Endothelial cell of umbilical vein (primary cell): ENCODE measurements around the gene FAAH. TPM values are rescaled to one million over a fixed set of nuclear protein-coding genes. Genes with fewer than 3 reads are reported as not detected.

Experiments used
- BruUV-seq: library from RNA; stranded (reverse); fragments of 400-500 nt; replicated peaks from 2 replicates; lab custom pipeline; 2021; lab: Mats Ljungman, UMichigan
- CTCF ChIA-PET: fragments of 300-600, 350-600 bp; sonication (Branson Sonifier 250); formaldehyde crosslinking; loops from one replicate; lab custom pipeline; 2021; ENCODE audit warnings: antibody characterized with exemption, inconsistent platforms; lab: Charles Lee
- POLR2A ChIA-PET: fragments of 300-600, 350-600 bp; sonication (Branson Sonifier 250); formaldehyde crosslinking; loops from one replicate; lab custom pipeline; 2021; ENCODE audit warnings: antibody characterized with exemption, inconsistent platforms; lab: Charles Lee
- DNase-seq: peaks from one replicate; pipeline ENCODE4 v3.0.0-alpha.2; 2011; ENCODE audit warnings: low read depth, low spot score
- FAIRE-seq: peaks from 2 replicates; lab custom pipeline; 2011; peaks lifted over from hg19 to GRCh38; lab: Jason Lieb, UNC
- H2AFZ ChIP-seq: 2 replicates; pipeline ENCODE4 v1.6.0; 2012; ENCODE audit warnings: low read depth, low read length, control low read depth, inconsistent platforms
- H3K27ac ChIP-seq: 2 replicates; pipeline ENCODE4 v1.5.1; 2011; ENCODE audit warnings: low read depth, mild to moderate bottlenecking, control low read depth, low read length, moderate library complexity; ENCODE audit not compliant: insufficient read depth
- H3K27me3 ChIP-seq, 2 experiments: 2 replicates each; pipeline versions ENCODE4 v1.6.0 to v1.6.1; 2011; ENCODE audit warnings: low read length in 2 of 2, mixed read lengths in 1 of 2; ENCODE audit not compliant: control insufficient read depth in 2 of 2, insufficient read depth in 2 of 2
- H3K36me3 ChIP-seq, 2 experiments: 2 replicates in 1 of 2; 3 replicates in 1 of 2; pipeline ENCODE4 v1.5.1; 2011; ENCODE audit warnings: low read length in 2 of 2, mild to moderate bottlenecking in 1 of 2, moderate library complexity in 1 of 2; ENCODE audit not compliant: control insufficient read depth in 2 of 2, insufficient read depth in 2 of 2; ENCODE audit errors: extremely low read depth in 1 of 2
- H3K4me1 ChIP-seq: 3 replicates; pipeline ENCODE4 v1.5.1; 2011; ENCODE audit warnings: mild to moderate bottlenecking, low read length; ENCODE audit not compliant: control insufficient read depth, insufficient read depth; ENCODE audit errors: extremely low read depth
- H3K4me2 ChIP-seq: 2 replicates; pipeline ENCODE4 v1.6.1; 2011; ENCODE audit warnings: low read length, control low read depth, mixed read lengths; ENCODE audit not compliant: insufficient read depth
- H3K4me3 ChIP-seq, 3 experiments: fragments of 200-600 bp in 1 of 3; sonication (generic), shearing (Covaris generic) in 1 of 3; replicated peaks in 1 of 3; 2 replicates each; pipeline ENCODE4 v1.5.1; 2011 to 2016; ENCODE audit warnings: control low read depth in 3 of 3, low read length in 3 of 3, mild to moderate bottlenecking in 2 of 3, inconsistent platforms in 1 of 3, low read depth in 1 of 3, moderate library complexity in 1 of 3; ENCODE audit not compliant: insufficient read depth in 1 of 3
- H3K79me2 ChIP-seq: 2 replicates; pipeline ENCODE4 v1.6.0; 2012; ENCODE audit warnings: low read length, inconsistent platforms; ENCODE audit not compliant: control insufficient read depth, insufficient read depth
- H3K9ac ChIP-seq: replicated peaks from 2 replicates; pipeline ENCODE3; 2011; ENCODE audit warnings: low read length, control low read depth; ENCODE audit not compliant: insufficient read depth; ENCODE audit errors: extremely low read depth
- H3K9me1 ChIP-seq: replicated peaks from 3 replicates; pipeline ENCODE4 v1.6.0; 2011; ENCODE audit warnings: mild to moderate bottlenecking, low read length; ENCODE audit not compliant: control insufficient read depth, insufficient read depth; ENCODE audit errors: extremely low read depth
- H3K9me3 ChIP-seq: replicated peaks from 2 replicates; pipeline ENCODE4 v1.5.1; 2012; ENCODE audit warnings: low read length, inconsistent platforms; ENCODE audit not compliant: control insufficient read depth, insufficient read depth
- H4K20me1 ChIP-seq: replicated peaks from 2 replicates; pipeline ENCODE3; 2011; ENCODE audit warnings: mild to moderate bottlenecking, low read length; ENCODE audit not compliant: control insufficient read depth, insufficient read depth; ENCODE audit errors: extremely low read depth
- CTCF ChIP-seq, 2 donors: IDR thresholded peaks; 1 replicate in 1 of 2; 2 replicates in 1 of 2; pipeline ENCODE4 v1.5.1; 2011; ENCODE audit warnings: low read length in 2 of 2, mild to moderate bottlenecking in 2 of 2, moderate library complexity in 2 of 2, control low read depth in 1 of 2, inconsistent platforms in 1 of 2, low read depth in 1 of 2; ENCODE audit not compliant: insufficient read depth in 1 of 2; ENCODE audit errors: extremely low read depth in 1 of 2
- EZH2 ChIP-seq: IDR thresholded peaks from 2 replicates; pipeline ENCODE4 v1.6.1; 2012; ENCODE audit warnings: borderline replicate concordance, low read depth, mild to moderate bottlenecking, moderate library complexity, low read length, inconsistent platforms; ENCODE audit not compliant: severe bottlenecking
- FOS ChIP-seq: IDR thresholded peaks from 2 replicates; pipeline ENCODE4 v1.6.1; 2011; ENCODE audit warnings: mild to moderate bottlenecking, low read length, moderate library complexity, borderline replicate concordance; ENCODE audit not compliant: insufficient read depth
- GATA2 ChIP-seq: IDR thresholded peaks from 2 replicates; pipeline ENCODE4 v1.7.0; 2011; ENCODE audit warnings: low read depth, mild to moderate bottlenecking, moderate library complexity, mixed read lengths, low read length; ENCODE audit not compliant: insufficient read length, insufficient read depth
- JUN ChIP-seq: IDR thresholded peaks from 2 replicates; pipeline ENCODE4 v1.6.1; 2011; ENCODE audit warnings: borderline replicate concordance, low read depth; ENCODE audit not compliant: insufficient read length, insufficient read depth
- MYC ChIP-seq: IDR thresholded peaks from one replicate; pipeline ENCODE4 v1.6.1; 2011; ENCODE audit warnings: mild to moderate bottlenecking, low read depth, low read length
- POLR2A ChIP-seq: IDR thresholded peaks from 2 replicates; pipeline ENCODE4 v1.6.1; 2012; ENCODE audit warnings: low read depth, mild to moderate bottlenecking, control low read depth, low read length
- POLR2AphosphoS5 ChIP-seq: IDR thresholded peaks from 2 replicates; pipeline ENCODE4 v1.6.1; 2012; ENCODE audit warnings: low read depth, mild to moderate bottlenecking, control low read depth, low read length, moderate library complexity; ENCODE audit not compliant: insufficient read depth
- dilution Hi-C: fragments of 300-500 bp; cut with MboI; formaldehyde crosslinking; loops from one replicate; pipeline ENCODE4 v1.15.0; 2019; ENCODE audit warnings: low sequenced_read_pairs; ENCODE audit not compliant: extremely low pct_ligation_motif_present
- intact Hi-C: fragments of 100-400 bp; cut with micrococcal nuclease; formaldehyde crosslinking; loops from one replicate; pipeline ENCODE4 v1.10.0; 2022
- polyA plus RNA-seq, 4 experiments: library from polyadenylated mRNA; depleted of rRNA in 3 of 4; stranded (reverse) in 3 of 4; unstranded in 1 of 4; fragments of >200 nt; gene quantifications; 2 replicates each; pipeline versions ENCODE4 v1.2.1 to v1.2.3, GENCODE V29; 2011 to 2012; ENCODE audit warnings: missing spikeins in 1 of 4
- total RNA-seq: library from RNA; stranded (reverse); gene quantifications from 2 replicates; pipeline ENCODE4 v1.2.3, GENCODE V29; 2021
- TF ChIP-seq, protein P1 (sequence below): IDR thresholded peaks from 2 replicates; pipeline ENCODE4 v1.6.1; 2011; ENCODE audit not compliant: insufficient read depth, insufficient read length

The FAAH gene
- total and polyA plus RNA-seq, 2 donors (not counting 3 experiments of a cell fraction or from before 2014, with no cell fraction given): 0.47 to 1.5 TPM

DNA sequence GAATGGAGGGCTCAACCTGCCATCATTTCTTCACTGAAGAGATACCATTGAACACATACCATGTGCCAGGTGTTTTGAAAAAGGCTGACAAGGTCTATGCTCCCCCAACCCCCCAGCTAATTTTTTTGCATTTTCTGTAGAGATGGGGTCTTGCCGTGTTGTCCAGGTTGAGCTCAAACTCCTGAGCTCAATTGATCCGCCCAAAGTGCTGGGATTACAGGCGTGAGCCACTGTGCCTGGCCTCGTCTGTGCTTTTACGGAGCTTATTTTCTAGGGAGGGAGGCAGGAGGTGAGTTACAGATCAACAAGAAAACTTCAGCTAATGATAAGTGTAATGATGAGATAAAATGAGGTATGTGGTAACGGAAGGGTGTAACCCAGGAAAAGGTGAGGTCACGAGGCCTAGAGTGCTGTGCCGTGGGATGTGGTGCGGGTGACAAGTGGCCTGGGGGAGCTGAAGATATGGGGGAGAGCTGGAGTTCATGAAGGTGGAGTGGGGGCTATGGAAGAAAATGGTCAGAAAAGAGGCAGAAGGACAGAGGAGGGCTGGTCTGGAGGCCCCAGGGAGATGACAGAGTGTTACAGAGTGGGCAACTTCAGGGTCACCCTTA, 28.2 kb downstream of the FAAH start:
- intact Hi-C loops (no loop called here), dilution Hi-C loops (no loop called here)
- CTCF ChIA-PET: interaction anchor here (1.3 to 1.7 kb wide), 2 partner anchors 13 to 25 kb away, joined by 3 to 5 read pairs; no protein-coding TSS in a partner anchor
- no TSS peak for BruUV-seq
- POLR2A ChIA-PET: no interaction called here
- TF ChIP-seq MYC (no peak), JUN (no peak), POLR2AphosphoS5 (no peak), FOS (no peak), GATA2 (no peak), EZH2 (no peak), CTCF (IDR thresholded peaks at IDR 0.05; ENCODE audit: extremely low read depth in 1 of 2, insufficient read depth in 1 of 2, low read depth in 1 of 2, low read length in 2 of 2) (no peak), POLR2A (no peak)
- TF ChIP-seq, protein P1, sequence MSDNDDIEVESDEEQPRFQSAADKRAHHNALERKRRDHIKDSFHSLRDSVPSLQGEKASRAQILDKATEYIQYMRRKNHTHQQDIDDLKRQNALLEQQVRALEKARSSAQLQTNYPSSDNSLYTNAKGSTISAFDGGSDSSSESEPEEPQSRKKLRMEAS: no peak
- Histone ChIP-seq H3K4me2 (no peak overlapping the region), H3K9me3 (no peaks in the 10 kb centered on the region), H4K20me1 (no peaks in the 10 kb centered on the region), H3K27ac (no peak overlapping the region), H3K4me1 (no peaks in the 10 kb centered on the region), H3K9me1 (no peaks in the 10 kb centered on the region), H3K27me3 (peaks cover 0 to 3% of the 10 kb centered on the region in 2 experiments), H3K36me3 (no peaks in the 10 kb centered on the region), H3K9ac (no peak overlapping the region), H3K4me3 (no peak overlapping the region), H2AFZ (no peak overlapping the region), H3K79me2 (no peaks in the 10 kb centered on the region)
- DNase-seq: no peak
- no peak for FAIRE-seq
